OCI-LY3 (cell line): Measurements from ENCODE around the gene GYS2.

ENCODE experiments used
- CTCF ChIP-seq: fragments of 200-600, 300-600 bp; sonication (generic); IDR thresholded peaks from 2 replicates; pipeline ENCODE4 v1.5.1; 2014; ENCODE audit warnings: antibody characterized with exemption, low read length, low read depth
- EZH2phosphoT487 ChIP-seq: fragments of 200-600 bp; shearing (Covaris generic); IDR thresholded peaks from 2 replicates; pipeline ENCODE4 v1.6.1; 2018; ENCODE audit warnings: antibody characterized with exemption, mixed run types, low read depth

GRCh38 chr12:21546716-21547115 lies 57.9 kb downstream of the GYS2 start:
- no peak for TF ChIP-seq CTCF
- TF ChIP-seq EZH2phosphoT487 = no peak
